Peyer's patch (tissue), 4 donors: ENCODE results near the gene RHOD. TPM values are rescaled to one million over a fixed set of nuclear protein-coding genes. Genes with fewer than 3 reads are reported as not detected.
A peak's percentile ranks its signal among the peaks of the same experiment; 100 is the strongest.

Source experiments
- DNase-seq, 3 donors: peaks; one replicate each; pipeline ENCODE4 v3.0.0-alpha.2; 2017 to 2019
- H3K27ac ChIP-seq, 4 donors: fragments of 200-600 bp; sonication (generic); one replicate each; pipeline ENCODE4 v1.5.1; 2016 to 2019
- H3K27me3 ChIP-seq, 2 donors: fragments of 200-600 bp; sonication (generic); one replicate each; pipeline ENCODE4 v1.5.1; 2019
- H3K36me3 ChIP-seq, 3 donors: fragments of 200-600 bp; sonication (generic); one replicate each; pipeline ENCODE4 v1.5.1; 2016 to 2019
- H3K4me1 ChIP-seq, 4 donors: fragments of 200-600 bp; sonication (generic); one replicate each; pipeline ENCODE4 v1.5.1; 2016 to 2019
- H3K4me3 ChIP-seq, 4 donors: fragments of 200-600 bp; sonication (generic); 1 replicate in 3 of 4; 2 replicates in 1 of 4; pipeline ENCODE4 v1.5.1; 2016 to 2019; ENCODE audit warnings: mild to moderate bottlenecking in 1 of 4
- H3K9me3 ChIP-seq, 4 donors: fragments of 200-600 bp; sonication (generic); one replicate each; pipeline ENCODE4 v1.5.1; 2016 to 2019; ENCODE audit warnings: mild to moderate bottlenecking in 1 of 4
- POLR2A ChIP-seq, 2 donors: fragments of 450-650 bp; IDR thresholded peaks; one replicate each; pipeline ENCODE4 v1.5.1; 2017; ENCODE audit warnings: antibody characterized with exemption in 2 of 2, mild to moderate bottlenecking in 2 of 2, moderate library complexity in 2 of 2
- total RNA-seq, 4 donors: library from RNA; depleted of rRNA; stranded (reverse); fragments of >200 nt; gene quantifications; one replicate each; pipeline ENCODE4 v1.1.0, GENCODE V29; 2016
- TF ChIP-seq, protein P1 (sequence below), 6 experiments: fragments of 450-650 bp in 4 of 6; fragments of 200-600 bp in 2 of 6; sonication (generic) in 1 of 6; IDR thresholded peaks; one replicate each; pipeline ENCODE4 v1.5.1; 2017 to 2019; ENCODE audit warnings: antibody characterized with exemption in 6 of 6, mild to moderate bottlenecking in 3 of 6, moderate library complexity in 1 of 6

Gene RHOD
- total RNA-seq, 4 donors from 2014 or later: 9.9 to 26.3 (median 21.2) TPM

GRCh38 chr11:67113231-67113721 lies 56.6 kb downstream of the RHOD start:
- Histone ChIP-seq H3K36me3 (no peaks in the 10 kb centered on the region), H3K27me3 (no peaks in the 10 kb centered on the region), H3K9me3 (no peaks in the 10 kb centered on the region), H3K4me1 (peaks cover 0 to 10% (median 3%) of the 10 kb centered on the region in 4 donors), H3K4me3 (no peak overlapping the region), H3K27ac (peak overlapping the region in 1 of 4 donors; percentile 51)
- no peak for TF ChIP-seq POLR2A (IDR thresholded peaks at IDR 0.05)
- TF ChIP-seq, protein P1, sequence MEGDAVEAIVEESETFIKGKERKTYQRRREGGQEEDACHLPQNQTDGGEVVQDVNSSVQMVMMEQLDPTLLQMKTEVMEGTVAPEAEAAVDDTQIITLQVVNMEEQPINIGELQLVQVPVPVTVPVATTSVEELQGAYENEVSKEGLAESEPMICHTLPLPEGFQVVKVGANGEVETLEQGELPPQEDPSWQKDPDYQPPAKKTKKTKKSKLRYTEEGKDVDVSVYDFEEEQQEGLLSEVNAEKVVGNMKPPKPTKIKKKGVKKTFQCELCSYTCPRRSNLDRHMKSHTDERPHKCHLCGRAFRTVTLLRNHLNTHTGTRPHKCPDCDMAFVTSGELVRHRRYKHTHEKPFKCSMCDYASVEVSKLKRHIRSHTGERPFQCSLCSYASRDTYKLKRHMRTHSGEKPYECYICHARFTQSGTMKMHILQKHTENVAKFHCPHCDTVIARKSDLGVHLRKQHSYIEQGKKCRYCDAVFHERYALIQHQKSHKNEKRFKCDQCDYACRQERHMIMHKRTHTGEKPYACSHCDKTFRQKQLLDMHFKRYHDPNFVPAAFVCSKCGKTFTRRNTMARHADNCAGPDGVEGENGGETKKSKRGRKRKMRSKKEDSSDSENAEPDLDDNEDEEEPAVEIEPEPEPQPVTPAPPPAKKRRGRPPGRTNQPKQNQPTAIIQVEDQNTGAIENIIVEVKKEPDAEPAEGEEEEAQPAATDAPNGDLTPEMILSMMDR (IDR thresholded peaks at IDR 0.05): no peak
- DNase-seq: peak in 2 of 3 donors; percentile 52 to 68

GRCh38 chr11:67114275-67114896 lies 57.7 kb downstream of the RHOD start:
- H3K27me3 ChIP-seq: no peaks in the 10 kb centered on the region
- H3K36me3 ChIP-seq: no peaks in the 10 kb centered on the region
- no peak overlapping the region for H3K4me3 ChIP-seq
- H3K4me1 ChIP-seq: peaks cover 0 to 10% (median 4%) of the 10 kb centered on the region in 4 donors
- no peaks in the 10 kb centered on the region for H3K9me3 ChIP-seq
- TF ChIP-seq, protein P1 (IDR thresholded peaks at IDR 0.05): no peak
- TF ChIP-seq POLR2A (IDR thresholded peaks at IDR 0.05): no peak
- peak overlapping the region in 2 of 4 donors; percentile 59 to 62 for H3K27ac ChIP-seq
- DNase-seq: no peak

DNA sequence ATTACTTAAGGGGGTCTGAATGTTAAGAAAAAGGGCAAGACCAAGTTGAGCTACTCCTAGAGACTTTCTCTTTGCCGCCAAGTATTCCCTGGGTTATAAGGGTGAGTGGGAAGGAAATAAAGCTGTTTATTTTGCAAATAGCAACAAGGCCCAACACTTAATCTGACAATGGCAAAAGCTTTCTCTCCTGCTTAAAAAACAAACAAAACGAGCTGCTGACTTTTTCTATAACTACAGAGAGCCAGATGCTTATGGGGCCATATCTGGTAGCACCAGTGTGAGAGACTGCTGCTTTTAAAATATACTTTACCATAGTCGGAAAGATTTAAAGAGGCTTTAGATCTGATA lies 60.1 kb downstream of the RHOD start:
- Histone ChIP-seq H3K36me3 (no peaks in the 10 kb centered on the region), H3K4me3 (no peak overlapping the region), H3K4me1 (peaks cover 0 to 8% (median 4%) of the 10 kb centered on the region in 4 donors), H3K27me3 (no peaks in the 10 kb centered on the region), H3K27ac (no peak overlapping the region), H3K9me3 (no peaks in the 10 kb centered on the region)
- DNase-seq: no peak
- TF ChIP-seq POLR2A (IDR thresholded peaks at IDR 0.05): no peak
- TF ChIP-seq, protein P1 (IDR thresholded peaks at IDR 0.05): no peak

DNA sequence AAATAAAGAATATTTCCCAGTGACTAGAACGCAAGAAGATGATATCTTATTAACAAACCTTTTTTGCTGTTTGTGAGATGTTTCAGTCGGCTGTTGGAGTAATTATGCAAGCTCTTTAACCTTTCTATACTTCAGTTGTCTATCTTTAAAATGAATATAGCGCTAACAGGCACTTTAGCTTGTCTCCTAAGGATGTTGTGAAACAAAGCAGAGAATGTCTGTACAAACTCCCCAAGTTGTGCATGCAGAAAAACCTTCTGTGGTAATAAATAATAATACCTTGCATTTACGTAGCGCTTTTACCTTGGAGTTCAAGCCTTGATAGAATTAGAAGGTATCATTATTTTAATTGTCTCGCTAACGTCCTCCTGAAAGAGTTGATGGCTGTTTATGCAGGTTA lies 60.5 kb downstream of the RHOD start:
- no peaks in the 10 kb centered on the region for H3K36me3 ChIP-seq
- H3K9me3 ChIP-seq: no peaks in the 10 kb centered on the region
- peak overlapping the region in 2 of 4 donors; percentile 98 to 99 for H3K4me3 ChIP-seq
- DNase-seq: no peak
- TF ChIP-seq POLR2A (IDR thresholded peaks at IDR 0.05): no peak
- TF ChIP-seq, protein P1 (IDR thresholded peaks at IDR 0.05): no peak
- peak overlapping the region; percentile 91 to 100 (median 98) for H3K27ac ChIP-seq
- H3K4me1 ChIP-seq: peaks cover 0 to 13% (median 4%) of the 10 kb centered on the region in 4 donors
- no peaks in the 10 kb centered on the region for H3K27me3 ChIP-seq

GRCh38 chr11:67117672-67118180 lies 61.1 kb downstream of the RHOD start:
- peak; percentile 33 to 57 (median 57) for DNase-seq

More at GRCh38 chr11:67117672-67118180, 61.1 kb downstream of the RHOD start:
- Histone ChIP-seq H3K27ac (peak overlapping the region; percentile 91 to 100 (median 98)), H3K9me3 (no peaks in the 10 kb centered on the region), H3K4me1 (peaks cover 0 to 18% (median 4%) of the 10 kb centered on the region in 4 donors), H3K36me3 (no peaks in the 10 kb centered on the region), H3K27me3 (no peaks in the 10 kb centered on the region), H3K4me3 (peak overlapping the region; percentile 93 to 99 (median 97))
- TF ChIP-seq POLR2A (IDR thresholded peaks at IDR 0.05): no peak
- TF ChIP-seq, protein P1 (IDR thresholded peaks at IDR 0.05): no peak
